ENCODE measurements around the gene IRAK3.

IRAK3 gene

GRCh38 chr12:66242311-66242710, 53.3 kb downstream of the IRAK3 start:
- Histone ChIP-seq H2AFZ (ENCODE audit: low read depth, low read length, severe bottlenecking) (no peak overlapping the region), H3F3A (ENCODE audit: insufficient read depth) (no peaks in the 10 kb centered on the region), H3K27ac (ENCODE audit: low read depth, low read length) (no peak overlapping the region), H3K9me3 (ENCODE audit: insufficient read depth, low read length) (no peaks in the 10 kb centered on the region), H3K9ac (ENCODE audit: low read length) (no peak overlapping the region), H3K36me3 (ENCODE audit: low read length) (no peaks in the 10 kb centered on the region), H3K27me3 (ENCODE audit: low read length) (no peaks in the 10 kb centered on the region), H3K4me2 (ENCODE audit: low read depth, low read length, poor library complexity, severe bottlenecking) (no peak overlapping the region), H3K9me2 (replicated peaks; ENCODE audit: insufficient read depth, low read length) (no peaks in the 10 kb centered on the region), H3K79me2 (ENCODE audit: insufficient read depth, low read length) (no peaks in the 10 kb centered on the region), H4K20me1 (ENCODE audit: low read depth, low read length) (no peaks in the 10 kb centered on the region), H3K4me3 (ENCODE audit: insufficient read depth, low read length, poor library complexity, severe bottlenecking) (no peak overlapping the region)
- no peak for TF ChIP-seq EZH2phosphoT487 (conservative IDR thresholded peaks at IDR 0.05; ENCODE audit: low read length)

GRCh38 chr12:66243911-66244310, 54.9 kb downstream of the IRAK3 start:
- no peaks in the 10 kb centered on the region for H3K9me2 ChIP-seq (replicated peaks; ENCODE audit: insufficient read depth, low read length)

GRCh38 chr12:66244446-66244845, 55.4 kb downstream of the IRAK3 start:
- no peak for TF ChIP-seq EZH2phosphoT487 (conservative IDR thresholded peaks at IDR 0.05; ENCODE audit: low read length)
- no peak for TF ChIP-seq CTCF (IDR thresholded peaks at IDR 0.05; ENCODE audit: insufficient read depth, low read length, poor library complexity, severe bottlenecking)
- Histone ChIP-seq H3K4me3 (ENCODE audit: insufficient read depth, low read length, poor library complexity, severe bottlenecking) (no peak overlapping the region), H3K9ac (ENCODE audit: low read length) (no peak overlapping the region), H3K9me3 (ENCODE audit: insufficient read depth, low read length) (no peaks in the 10 kb centered on the region), H3K79me2 (ENCODE audit: insufficient read depth, low read length) (no peaks in the 10 kb centered on the region), H3F3A (ENCODE audit: insufficient read depth) (no peaks in the 10 kb centered on the region), H4K20me1 (ENCODE audit: low read depth, low read length) (no peaks in the 10 kb centered on the region), H3K27ac (ENCODE audit: low read depth, low read length) (no peak overlapping the region), H3K36me3 (ENCODE audit: low read length) (no peaks in the 10 kb centered on the region), H3K27me3 (ENCODE audit: low read length) (no peaks in the 10 kb centered on the region), H2AFZ (ENCODE audit: low read depth, low read length, severe bottlenecking) (no peak overlapping the region), H3K9me2 (replicated peaks; ENCODE audit: insufficient read depth, low read length) (no peaks in the 10 kb centered on the region), H3K4me2 (ENCODE audit: low read depth, low read length, poor library complexity, severe bottlenecking) (no peak overlapping the region)

More at GRCh38 chr12:66243911-66244310, 54.9 kb downstream of the IRAK3 start:
- no peak overlapping the region for H3K4me2 ChIP-seq (ENCODE audit: low read depth, low read length, poor library complexity, severe bottlenecking)
- no peaks in the 10 kb centered on the region for H3F3A ChIP-seq (ENCODE audit: insufficient read depth)
- no peak overlapping the region for H3K27ac ChIP-seq (ENCODE audit: low read depth, low read length)
- H4K20me1 ChIP-seq (ENCODE audit: low read depth, low read length) = no peaks in the 10 kb centered on the region
- no peaks in the 10 kb centered on the region for H3K79me2 ChIP-seq (ENCODE audit: insufficient read depth, low read length)
- no peak overlapping the region for H3K9ac ChIP-seq (ENCODE audit: low read length)
- H3K27me3 ChIP-seq (ENCODE audit: low read length) = no peaks in the 10 kb centered on the region
- H3K9me3 ChIP-seq (ENCODE audit: insufficient read depth, low read length) = no peaks in the 10 kb centered on the region
- H2AFZ ChIP-seq (ENCODE audit: low read depth, low read length, severe bottlenecking) = no peak overlapping the region
- no peak for TF ChIP-seq EZH2phosphoT487 (conservative IDR thresholded peaks at IDR 0.05; ENCODE audit: low read length)
- no peak for TF ChIP-seq CTCF (IDR thresholded peaks at IDR 0.05; ENCODE audit: insufficient read depth, low read length, poor library complexity, severe bottlenecking)
- H3K4me3 ChIP-seq (ENCODE audit: insufficient read depth, low read length, poor library complexity, severe bottlenecking) = no peak overlapping the region
- no peaks in the 10 kb centered on the region for H3K36me3 ChIP-seq (ENCODE audit: low read length)

- H2AFZ ChIP-seq (ENCODE audit: low read depth, low read length, severe bottlenecking) = no peak overlapping the region
- no peak overlapping the region for H3K4me2 ChIP-seq (ENCODE audit: low read depth, low read length, poor library complexity, severe bottlenecking)
- no peaks in the 10 kb centered on the region for H3K36me3 ChIP-seq (ENCODE audit: low read length)
- H3K9me2 ChIP-seq (replicated peaks; ENCODE audit: insufficient read depth, low read length) = no peaks in the 10 kb centered on the region
- H4K20me1 ChIP-seq (ENCODE audit: low read depth, low read length) = no peaks in the 10 kb centered on the region
- H3K79me2 ChIP-seq (ENCODE audit: insufficient read depth, low read length) = no peaks in the 10 kb centered on the region
- no peaks in the 10 kb centered on the region for H3K9me3 ChIP-seq (ENCODE audit: insufficient read depth, low read length)
- no peak overlapping the region for H3K27ac ChIP-seq (ENCODE audit: low read depth, low read length)
- H3K4me3 ChIP-seq (ENCODE audit: insufficient read depth, low read length, poor library complexity, severe bottlenecking) = no peak overlapping the region
- H3K9ac ChIP-seq (ENCODE audit: low read length) = no peak overlapping the region
- no peaks in the 10 kb centered on the region for H3F3A ChIP-seq (ENCODE audit: insufficient read depth)
- H3K27me3 ChIP-seq (ENCODE audit: low read length) = no peaks in the 10 kb centered on the region
- no peak for TF ChIP-seq EZH2phosphoT487 (conservative IDR thresholded peaks at IDR 0.05; ENCODE audit: low read length)
- TF ChIP-seq CTCF (IDR thresholded peaks at IDR 0.05; ENCODE audit: insufficient read depth, low read length, poor library complexity, severe bottlenecking) = no peak
These were observed 58.7 kb downstream of the IRAK3 start for GRCh38 chr12:66247741-66248140.

Data from SU-DHL-6 (cell line).